PFSK-1 (cell line): ENCODE measurements around the gene SSH2.

Experiments used
- FOXP2 ChIP-seq: optimal IDR thresholded peaks from 2 replicates; pipeline ENCODE3; 2011; ENCODE audit warnings: borderline replicate concordance, control low read depth, inconsistent platforms; ENCODE audit not compliant: insufficient read depth; ENCODE audit errors: extremely low read length, extremely low read depth
- POLR2AphosphoS5 ChIP-seq: IDR thresholded peaks from 2 replicates; pipeline ENCODE4 v1.6.1; 2012; ENCODE audit warnings: low read depth, mild to moderate bottlenecking, control low read depth, low read length, moderate library complexity
- REST ChIP-seq, 2 experiments: IDR thresholded peaks; 2 replicates each; pipeline versions ENCODE4 v1.6.1 to v1.8.0; 2011 to 2012; ENCODE audit warnings: low read depth in 2 of 2, low read length in 2 of 2, control low read depth in 1 of 2, inconsistent platforms in 1 of 2, mild to moderate bottlenecking in 1 of 2, moderate library complexity in 1 of 2; ENCODE audit not compliant: insufficient read depth in 1 of 2
- SIN3A ChIP-seq: IDR thresholded peaks from 2 replicates; pipeline ENCODE4 v1.6.1; 2012; ENCODE audit warnings: mild to moderate bottlenecking, low read length, moderate library complexity, borderline replicate concordance; ENCODE audit not compliant: insufficient read depth
- TAF1 ChIP-seq: IDR thresholded peaks from 2 replicates; pipeline ENCODE4 v1.6.1; 2012; ENCODE audit warnings: low read length, control low read depth, borderline replicate concordance; ENCODE audit not compliant: insufficient read depth

Gene SSH2

GRCh38 chr17:29891131-29891530 lies 38.9 kb downstream of the SSH2 start:
- TF ChIP-seq POLR2AphosphoS5 (no peak), REST (IDR thresholded peaks at IDR 0.05; ENCODE audit: insufficient read depth in 1 of 2, low read depth in 2 of 2, low read length in 2 of 2) (no peak), FOXP2 (no peak), SIN3A (no peak), TAF1 (no peak)

- TF ChIP-seq SIN3A (no peak), POLR2AphosphoS5 (no peak), REST (IDR thresholded peaks at IDR 0.05; ENCODE audit: insufficient read depth in 1 of 2, low read depth in 2 of 2, low read length in 2 of 2) (no peak), TAF1 (no peak), FOXP2 (no peak)
Observed at GRCh38 chr17:29885031-29885640, 44.9 kb downstream of the SSH2 start.

- no peak for TF ChIP-seq FOXP2
- TF ChIP-seq TAF1 = no peak
- TF ChIP-seq POLR2AphosphoS5 = no peak
Observed at GRCh38 chr17:29883497-29883896, 46.5 kb downstream of the SSH2 start.

GRCh38 chr17:29881256-29881655 lies 48.8 kb downstream of the SSH2 start:
- no peak for TF ChIP-seq REST (IDR thresholded peaks at IDR 0.05; ENCODE audit: insufficient read depth in 1 of 2, low read depth in 2 of 2, low read length in 2 of 2)
- TF ChIP-seq SIN3A = no peak
- TF ChIP-seq TAF1 = no peak
- no peak for TF ChIP-seq FOXP2
- TF ChIP-seq POLR2AphosphoS5 = no peak

- no peak for TF ChIP-seq POLR2AphosphoS5
- TF ChIP-seq SIN3A = no peak
Observed at GRCh38 chr17:29880031-29880430, 50.0 kb downstream of the SSH2 start.

GRCh38 chr17:29874931-29875596 lies 55.0 kb downstream of the SSH2 start:
- TF ChIP-seq POLR2AphosphoS5 (no peak), FOXP2 (no peak), TAF1 (no peak), REST (IDR thresholded peaks at IDR 0.05; ENCODE audit: insufficient read depth in 1 of 2, low read depth in 2 of 2, low read length in 2 of 2) (no peak), SIN3A (no peak)
